H1 (cell line): ENCODE results near the gene MAGI2. TPM values are rescaled to one million over a fixed set of nuclear protein-coding genes. Genes with fewer than 3 reads are reported as not detected.

Source experiments
- CTCF ChIA-PET: fragments of 300-600 bp; sonication (Branson Sonifier 250); formaldehyde crosslinking; loops from one replicate; lab custom pipeline; 2021; ENCODE audit not compliant: partially characterized antibody; lab: Charles Lee
- POLR2A ChIA-PET: fragments of 300-600 bp; sonication (Branson Sonifier 250); formaldehyde crosslinking; loops from one replicate; lab custom pipeline; 2021; ENCODE audit warnings: inconsistent platforms; ENCODE audit not compliant: partially characterized antibody; lab: Charles Lee
- DNase-seq, 2 experiments: peaks; one replicate each; pipeline versions ENCODE4 v3.0.0 to v3.0.0-alpha.2; 2010 to 2022; ENCODE audit warnings: low spot score in 2 of 2, low read depth in 1 of 2, mixed read lengths in 1 of 2
- FAIRE-seq: peaks from 2 replicates; lab custom pipeline; 2011; peaks lifted over from hg19 to GRCh38; lab: Jason Lieb, UNC
- H2AFZ ChIP-seq: 2 replicates; pipeline ENCODE4 v1.8.1; 2012; ENCODE audit warnings: low read length, inconsistent platforms
- H2AK5ac ChIP-seq: 2 replicates; pipeline ENCODE4 v1.6.1; 2013; ENCODE audit warnings: low read depth, low read length
- H2BK120ac ChIP-seq: replicated peaks from 2 replicates; pipeline ENCODE3; 2013; ENCODE audit warnings: low read depth, low read length, inconsistent platforms
- H2BK12ac ChIP-seq: 2 replicates; pipeline ENCODE4 v1.6.1; 2013; ENCODE audit warnings: low read depth, low read length
- H2BK15ac ChIP-seq: 2 replicates; pipeline ENCODE4 v1.6.1; 2013; ENCODE audit warnings: low read length
- H2BK20ac ChIP-seq: 2 replicates; pipeline ENCODE4 v1.6.1; 2013; ENCODE audit warnings: low read length
- H2BK5ac ChIP-seq: 2 replicates; pipeline ENCODE4 v1.6.1; 2013; ENCODE audit warnings: low read depth, low read length
- H3K14ac ChIP-seq: 2 replicates; pipeline ENCODE4 v1.6.1; 2013; ENCODE audit warnings: inconsistent platforms; ENCODE audit not compliant: insufficient read length
- H3K18ac ChIP-seq: 2 replicates; pipeline ENCODE4 v1.6.1; 2013; ENCODE audit warnings: low read length; ENCODE audit errors: extremely low read depth
- H3K23ac ChIP-seq: 2 replicates; pipeline ENCODE4 v1.6.1; 2013; ENCODE audit warnings: inconsistent platforms; ENCODE audit not compliant: insufficient read length
- H3K23me2 ChIP-seq: 2 replicates; pipeline ENCODE4 v1.6.1; 2013; ENCODE audit warnings: low read depth, low read length
- H3K27ac ChIP-seq: 2 replicates; pipeline ENCODE4 v1.6.1; 2011; ENCODE audit warnings: low read depth, low read length, inconsistent platforms
- H3K27me3 ChIP-seq, 4 experiments: replicated peaks in 1 of 4; 1 replicate in 1 of 4; 2 replicates in 3 of 4; pipeline versions ENCODE4 v1.6.1 to v1.8.1; 2011 to 2013; ENCODE audit warnings: low read length in 3 of 4, mild to moderate bottlenecking in 3 of 4, inconsistent platforms in 2 of 4, mixed read lengths in 2 of 4, moderate library complexity in 1 of 4; ENCODE audit not compliant: control insufficient read depth in 3 of 4, insufficient read depth in 3 of 4; ENCODE audit errors: extremely low read depth in 1 of 4
- H3K36me3 ChIP-seq, 4 experiments: 2 replicates each; pipeline versions ENCODE4 v1.6.1 to v1.8.1; 2011 to 2013; ENCODE audit warnings: mild to moderate bottlenecking in 4 of 4, low read length in 3 of 4, moderate library complexity in 2 of 4, control low read depth in 1 of 4, inconsistent platforms in 1 of 4; ENCODE audit not compliant: insufficient read depth in 4 of 4, control insufficient read depth in 2 of 4
- H3K4ac ChIP-seq: replicated peaks from 2 replicates; pipeline ENCODE3; 2013; ENCODE audit warnings: low read length, low read depth, mixed read lengths, inconsistent platforms; ENCODE audit not compliant: insufficient read length
- H3K4me1 ChIP-seq, 4 experiments: replicated peaks in 1 of 4; 1 replicate in 1 of 4; 2 replicates in 3 of 4; pipeline versions ENCODE4 v1.6.1 to v1.8.1; 2011 to 2013; ENCODE audit warnings: low read length in 3 of 4, inconsistent platforms in 2 of 4, mixed read lengths in 1 of 4; ENCODE audit not compliant: insufficient read depth in 4 of 4, control insufficient read depth in 3 of 4
- H3K4me2 ChIP-seq, 2 experiments: 2 replicates each; pipeline versions ENCODE4 v1.6.1 to v1.8.1; 2011 to 2013; ENCODE audit warnings: low read depth in 2 of 2, low read length in 2 of 2, control low read depth in 1 of 2, inconsistent platforms in 1 of 2, mild to moderate bottlenecking in 1 of 2; ENCODE audit not compliant: insufficient read depth in 1 of 2
- H3K4me3 ChIP-seq, 4 experiments: fragments of 200-600, 300-600 bp in 1 of 4; sonication (generic), shearing (Covaris generic), sonication (Bioruptor Twin) in 1 of 4; 2 replicates each; pipeline versions ENCODE4 v1.5.1 to v1.8.1; 2011 to 2016; ENCODE audit warnings: low read length in 4 of 4, low read depth in 3 of 4, control low read depth in 2 of 4, inconsistent platforms in 2 of 4, mild to moderate bottlenecking in 2 of 4, mixed read lengths in 1 of 4, moderate library complexity in 1 of 4; ENCODE audit not compliant: insufficient read depth in 2 of 4; ENCODE audit errors: extremely low read depth in 1 of 4
- H3K56ac ChIP-seq: replicated peaks from 2 replicates; pipeline ENCODE3; 2013; ENCODE audit warnings: low read depth, mild to moderate bottlenecking, mixed read lengths, low read length, inconsistent platforms; ENCODE audit not compliant: insufficient read length
- H3K79me1 ChIP-seq: 2 replicates; pipeline ENCODE4 v1.6.1; 2013; ENCODE audit warnings: low read depth, low read length, control low read depth
- H3K79me2 ChIP-seq, 2 experiments: 2 replicates each; pipeline versions ENCODE4 v1.6.1 to v1.8.1; 2012 to 2013; ENCODE audit warnings: low read length in 2 of 2, mild to moderate bottlenecking in 2 of 2, inconsistent platforms in 1 of 2; ENCODE audit not compliant: insufficient read depth in 2 of 2, control insufficient read depth in 1 of 2
- H3K9ac ChIP-seq, 4 experiments: replicated peaks in 1 of 4; 1 replicate in 1 of 4; 2 replicates in 3 of 4; pipeline versions ENCODE4 v1.6.1 to v1.8.1; 2011 to 2013; ENCODE audit warnings: low read depth in 3 of 4, low read length in 3 of 4, control low read depth in 2 of 4, mild to moderate bottlenecking in 2 of 4, moderate library complexity in 2 of 4, inconsistent platforms in 1 of 4; ENCODE audit errors: extremely low read depth in 1 of 4
- H3K9me3 ChIP-seq, 2 experiments: 2 replicates each; pipeline versions ENCODE4 v1.6.1 to v1.8.1; 2012 to 2013; ENCODE audit warnings: mild to moderate bottlenecking in 2 of 2, moderate library complexity in 2 of 2, control low read depth in 1 of 2, inconsistent platforms in 1 of 2, low read depth in 1 of 2, low read length in 1 of 2, mixed read lengths in 1 of 2; ENCODE audit not compliant: insufficient read depth in 2 of 2
- H4K20me1 ChIP-seq, 2 experiments: replicated peaks in 1 of 2; 2 replicates each; pipeline versions ENCODE3 to v1.8.1; 2011 to 2013; ENCODE audit warnings: inconsistent platforms in 2 of 2, low read length in 2 of 2, mild to moderate bottlenecking in 1 of 2; ENCODE audit not compliant: insufficient read depth in 2 of 2, control insufficient read depth in 1 of 2
- H4K5ac ChIP-seq: 2 replicates; pipeline ENCODE4 v1.6.1; 2013; ENCODE audit warnings: low read length, low read depth, mixed read lengths, inconsistent platforms; ENCODE audit not compliant: insufficient read length
- H4K8ac ChIP-seq: 2 replicates; pipeline ENCODE4 v1.8.0; 2013; ENCODE audit warnings: mild to moderate bottlenecking, moderate library complexity, low read length, inconsistent platforms; ENCODE audit not compliant: insufficient read depth; ENCODE audit errors: extremely low read depth
- H4K91ac ChIP-seq: replicated peaks from 2 replicates; pipeline ENCODE3; 2013; ENCODE audit warnings: low read length, mixed read lengths, inconsistent platforms; ENCODE audit not compliant: insufficient read length
- CBX8 ChIP-seq: fragments of 300-800, 300-1000 bp; sonication (generic); IDR thresholded peaks from 2 replicates; pipeline ENCODE4 v1.7.1; 2016; ENCODE audit warnings: low read depth, low read length, borderline replicate concordance
- CTBP2 ChIP-seq: IDR thresholded peaks from 2 replicates; pipeline ENCODE4 v1.7.0; 2011; ENCODE audit warnings: borderline replicate concordance, mild to moderate bottlenecking, moderate library complexity, mixed read lengths, low read length; ENCODE audit not compliant: insufficient read depth, insufficient read length
- EP300 ChIP-seq, 2 experiments: IDR thresholded peaks; 1 replicate in 1 of 2; 2 replicates in 1 of 2; pipeline ENCODE4 v1.6.1; 2011 to 2012; ENCODE audit warnings: low read depth in 2 of 2, low read length in 2 of 2, mild to moderate bottlenecking in 2 of 2, borderline replicate concordance in 1 of 2, inconsistent platforms in 1 of 2, moderate library complexity in 1 of 2
- GABPA ChIP-seq: IDR thresholded peaks from 2 replicates; pipeline ENCODE4 v1.6.1; 2011; ENCODE audit warnings: mild to moderate bottlenecking, low read length, moderate library complexity, borderline replicate concordance; ENCODE audit not compliant: insufficient read depth
- POU5F1 ChIP-seq: IDR thresholded peaks from 2 replicates; pipeline ENCODE4 v1.6.1; 2011; ENCODE audit warnings: low read depth, mild to moderate bottlenecking, low read length, moderate library complexity
- SAP30 ChIP-seq: fragments of 300-600 bp; sonication (generic); IDR thresholded peaks from 2 replicates; pipeline ENCODE4 v1.7.1; 2012; ENCODE audit warnings: low read length, moderate library complexity, mild to moderate bottlenecking, inconsistent platforms; ENCODE audit not compliant: insufficient read depth, insufficient replicate concordance
- SIN3A ChIP-seq, 2 experiments: IDR thresholded peaks in 1 of 2; conservative IDR thresholded peaks in 1 of 2; 2 replicates each; pipeline ENCODE4 v1.6.1; 2011 to 2012; ENCODE audit warnings: low read length in 2 of 2, improper control_type of control experiment in 1 of 2, low read depth in 1 of 2, mild to moderate bottlenecking in 1 of 2
- SP1 ChIP-seq: IDR thresholded peaks from 2 replicates; pipeline ENCODE4 v1.6.1; 2011; ENCODE audit warnings: low read depth, low read length
- SP2 ChIP-seq: IDR thresholded peaks from 2 replicates; pipeline ENCODE4 v1.6.1; 2012; ENCODE audit warnings: mild to moderate bottlenecking, low read length, inconsistent platforms
- WGBS, 2 experiments: shearing (Covaris generic) in 1 of 2; methylation state at CpG; one replicate each; pipeline versions ENCODE4 v1.1.6 to v1.1.7; 2013 to 2015; ENCODE audit warnings: low lambda C conversion rate in 2 of 2, mixed read lengths in 2 of 2, inconsistent platforms in 1 of 2, low coverage in 1 of 2, missing lambda C conversion rate in 1 of 2; ENCODE audit not compliant: insufficient replicate concordance in 2 of 2, insufficient coverage in 1 of 2, insufficient read length in 1 of 2; ENCODE audit errors: extremely low coverage in 1 of 2, missing lambda C conversion rate in 1 of 2; 5-methylcytosine and 5-hydroxymethylcytosine counted together
- polyA plus RNA-seq, 7 experiments: library from polyadenylated mRNA; depleted of rRNA in 3 of 7; stranded (reverse) in 5 of 7; unstranded in 2 of 7; fragments of >200 nt in 5 of 7; fragments of 200-250 nt in 2 of 7; gene quantifications; 1 replicate in 5 of 7; 2 replicates in 1 of 7; 4 replicates in 1 of 7; pipeline versions ENCODE4 v1.2.1 to v1.2.3, GENCODE V29; 2011 to 2013; ENCODE audit warnings: missing spikeins in 2 of 7, mixed read lengths in 2 of 7
- total RNA-seq: library from RNA; stranded (reverse); fragmentation: NEBNext Ultra II Directional; extraction: Animal tissue kit (Norgen Biotek cat#: 25700); gene quantifications from 2 replicates; pipeline ENCODE4 v1.2.1, GENCODE V29; 2021

MAGI2 gene
- total and polyA plus RNA-seq, 2 of the 8 experiments (the other 6 are each of a cell fraction or from before 2014, with no cell fraction given) = 6.0 to 27.3 TPM

GRCh38 chr7:77985232-77985973 is 1468.1 kb downstream of the MAGI2 start:
- Histone ChIP-seq H3K23ac (no peak overlapping the region), H2BK12ac (no peak overlapping the region), H3K4me3 (no peak overlapping the region), H3K27me3 (no peaks in the 10 kb centered on the region), H3K79me1 (no peaks in the 10 kb centered on the region), H4K8ac (no peak overlapping the region; the same call in 1 of the 2 replicates), H3K56ac (no peak overlapping the region), H2BK15ac (no peak overlapping the region), H3K36me3 (no peaks in the 10 kb centered on the region), H3K79me2 (no peaks in the 10 kb centered on the region), H2AK5ac (no peak overlapping the region), H2BK120ac (no peak overlapping the region), H3K9me3 (no peaks in the 10 kb centered on the region), H3K9ac (no peak overlapping the region), H3K4me2 (no peak overlapping the region), H2BK20ac (no peak overlapping the region), H3K4ac (no peak overlapping the region), H4K20me1 (no peaks in the 10 kb centered on the region), H3K4me1 (peaks cover 0 to 5% (median 3%) of the 10 kb centered on the region in 4 experiments; a peak in 4 of 7 replicates), H4K91ac (no peak overlapping the region), H2AFZ (no peak overlapping the region), H4K5ac (no peak overlapping the region), H2BK5ac (no peak overlapping the region), H3K27ac (no peak overlapping the region), H3K23me2 (no peaks in the 10 kb centered on the region), H3K18ac (no peak overlapping the region), H3K14ac (no peak overlapping the region)
- 86% methylated on average over 12 of the region's 12 CpGs; no CpG with 5 or more reads in 1 of the 2 experiments for WGBS, 2 experiments
- ChIA-PET POLR2A (interaction anchor here (0.7 kb wide), 1 partner anchor 33 kb away, joined by 3 read pairs; no protein-coding TSS in a partner anchor), CTCF (interaction anchor here (0.6 to 1.3 kb wide), 2 partner anchors 18 to 1285 kb away, joined by 3 to 4 read pairs; no protein-coding TSS in a partner anchor)
- DNase-seq = no peak
- FAIRE-seq = no peak
- TF ChIP-seq SP1 (no peak), SAP30 (no peak), CBX8 (no peak), EP300 (IDR thresholded peaks at IDR 0.05; ENCODE audit: borderline replicate concordance in 1 of 2, low read depth in 2 of 2, low read length in 2 of 2) (no peak), CTBP2 (no peak), GABPA (no peak), SIN3A (conservative IDR thresholded peaks at IDR 0.05 in 1 of 2, IDR thresholded peaks at IDR 0.05 in 1 of 2; ENCODE audit: low read depth in 1 of 2, low read length in 2 of 2) (no peak), SP2 (no peak), POU5F1 (no peak)
